ENCODE results near the gene MPRIP. TPM values are rescaled to one million over a fixed set of nuclear protein-coding genes. Genes with fewer than 3 reads are reported as not detected.

Gene MPRIP
- total and polyA plus RNA-seq, 2 donors (not counting 3 experiments of a cell fraction or from before 2014, with no cell fraction given): 94.6 to 246 TPM

DNA sequence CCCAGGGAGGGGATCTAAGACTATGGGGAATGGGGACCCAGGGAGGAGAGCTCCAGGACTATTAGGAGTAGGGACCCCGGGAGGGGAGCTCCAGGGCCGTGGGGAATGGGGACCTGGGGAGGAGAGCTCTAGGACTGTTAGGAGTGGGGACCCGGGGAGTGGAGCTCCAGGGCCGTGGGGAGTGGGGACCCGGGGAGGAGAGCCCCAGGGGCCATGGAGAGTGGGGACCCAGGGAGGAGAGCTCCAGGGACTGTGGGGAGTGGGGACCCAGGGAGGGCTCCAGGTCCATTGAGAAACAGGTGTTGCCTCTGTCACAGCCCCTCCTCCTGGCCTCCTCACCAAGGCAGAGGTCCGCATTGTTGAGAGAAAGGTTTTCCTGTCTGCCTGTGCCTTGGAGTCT lies 16.0 kb downstream of the MPRIP start:
- Histone ChIP-seq H3K4me2 (ENCODE audit: insufficient read depth, low read length) (no peak overlapping the region), H3K36me3 (ENCODE audit: control insufficient read depth in 2 of 2, extremely low read depth in 1 of 2, insufficient read depth in 2 of 2, low read length in 2 of 2) (peaks cover 0 to 8% of the 10 kb centered on the region in 2 experiments), H3K27me3 (ENCODE audit: control insufficient read depth in 2 of 2, insufficient read depth in 2 of 2, low read length in 2 of 2) (no peaks in the 10 kb centered on the region), H3K9me3 (replicated peaks; ENCODE audit: control insufficient read depth, insufficient read depth, low read length) (no peaks in the 10 kb centered on the region), H3K27ac (ENCODE audit: insufficient read depth, low read depth, low read length) (no peak overlapping the region), H3K79me2 (ENCODE audit: control insufficient read depth, insufficient read depth, low read length) (peaks cover 100% of the 10 kb centered on the region), H3K4me3 (replicated peaks in 1 of 3; ENCODE audit: insufficient read depth in 1 of 3, low read depth in 1 of 3, low read length in 3 of 3) (no peak overlapping the region), H3K9me1 (replicated peaks; ENCODE audit: control insufficient read depth, extremely low read depth, insufficient read depth, low read length) (no peaks in the 10 kb centered on the region), H4K20me1 (replicated peaks; ENCODE audit: control insufficient read depth, extremely low read depth, insufficient read depth, low read length) (peaks cover 3% of the 10 kb centered on the region), H2AFZ (ENCODE audit: low read depth, low read length) (no peak overlapping the region), H3K4me1 (ENCODE audit: control insufficient read depth, extremely low read depth, insufficient read depth, low read length) (peaks cover 3% of the 10 kb centered on the region), H3K9ac (replicated peaks; ENCODE audit: extremely low read depth, insufficient read depth, low read length) (no peak overlapping the region)
- POLR2A ChIA-PET: no interaction called here
- no TSS peak for BruUV-seq (replicated peaks)
- dilution Hi-C loops (cut with MboI; ENCODE audit: extremely low pct_ligation_motif_present, low sequenced_read_pairs) (no loop called here), intact Hi-C loops (cut with micrococcal nuclease) (no loop called here)
- DNase-seq (ENCODE audit: low read depth, low spot score) (no peak), FAIRE-seq (no peak)
- CTCF ChIA-PET: no interaction called here
- TF ChIP-seq EZH2 (IDR thresholded peaks at IDR 0.05; ENCODE audit: borderline replicate concordance, low read depth, low read length, severe bottlenecking) (no peak), JUN (IDR thresholded peaks at IDR 0.05; ENCODE audit: borderline replicate concordance, insufficient read depth, insufficient read length, low read depth) (no peak), MYC (IDR thresholded peaks at IDR 0.05; ENCODE audit: low read depth, low read length) (no peak), GATA2 (IDR thresholded peaks at IDR 0.05; ENCODE audit: insufficient read depth, insufficient read length, low read depth, low read length) (no peak)
- TF ChIP-seq, protein P1, sequence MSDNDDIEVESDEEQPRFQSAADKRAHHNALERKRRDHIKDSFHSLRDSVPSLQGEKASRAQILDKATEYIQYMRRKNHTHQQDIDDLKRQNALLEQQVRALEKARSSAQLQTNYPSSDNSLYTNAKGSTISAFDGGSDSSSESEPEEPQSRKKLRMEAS (IDR thresholded peaks at IDR 0.05; ENCODE audit: insufficient read depth, insufficient read length): no peak
- TF ChIP-seq, protein P2, sequence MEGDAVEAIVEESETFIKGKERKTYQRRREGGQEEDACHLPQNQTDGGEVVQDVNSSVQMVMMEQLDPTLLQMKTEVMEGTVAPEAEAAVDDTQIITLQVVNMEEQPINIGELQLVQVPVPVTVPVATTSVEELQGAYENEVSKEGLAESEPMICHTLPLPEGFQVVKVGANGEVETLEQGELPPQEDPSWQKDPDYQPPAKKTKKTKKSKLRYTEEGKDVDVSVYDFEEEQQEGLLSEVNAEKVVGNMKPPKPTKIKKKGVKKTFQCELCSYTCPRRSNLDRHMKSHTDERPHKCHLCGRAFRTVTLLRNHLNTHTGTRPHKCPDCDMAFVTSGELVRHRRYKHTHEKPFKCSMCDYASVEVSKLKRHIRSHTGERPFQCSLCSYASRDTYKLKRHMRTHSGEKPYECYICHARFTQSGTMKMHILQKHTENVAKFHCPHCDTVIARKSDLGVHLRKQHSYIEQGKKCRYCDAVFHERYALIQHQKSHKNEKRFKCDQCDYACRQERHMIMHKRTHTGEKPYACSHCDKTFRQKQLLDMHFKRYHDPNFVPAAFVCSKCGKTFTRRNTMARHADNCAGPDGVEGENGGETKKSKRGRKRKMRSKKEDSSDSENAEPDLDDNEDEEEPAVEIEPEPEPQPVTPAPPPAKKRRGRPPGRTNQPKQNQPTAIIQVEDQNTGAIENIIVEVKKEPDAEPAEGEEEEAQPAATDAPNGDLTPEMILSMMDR (IDR thresholded peaks at IDR 0.05; ENCODE audit: extremely low read depth in 1 of 2, insufficient read depth in 1 of 2, low read depth in 1 of 2, low read length in 2 of 2): no peak

Measured in endothelial cell of umbilical vein (primary cell).